HG03108 (cell line): ENCODE data around the gene MRPL14.
"Not testable (repeated sequence)": the region's sequence is repeated elsewhere in the genome, so short reads cannot be mapped to it uniquely, and the experiment has no call there.

ENCODE experiments used
- ATAC-seq: cut with Tn5 transposase; IDR thresholded peaks from one replicate; pipeline ENCODE4 v1.9.1; 2021; ENCODE audit warnings: moderate library complexity; ENCODE audit not compliant: unreplicated experiment

MRPL14 gene

DNA sequence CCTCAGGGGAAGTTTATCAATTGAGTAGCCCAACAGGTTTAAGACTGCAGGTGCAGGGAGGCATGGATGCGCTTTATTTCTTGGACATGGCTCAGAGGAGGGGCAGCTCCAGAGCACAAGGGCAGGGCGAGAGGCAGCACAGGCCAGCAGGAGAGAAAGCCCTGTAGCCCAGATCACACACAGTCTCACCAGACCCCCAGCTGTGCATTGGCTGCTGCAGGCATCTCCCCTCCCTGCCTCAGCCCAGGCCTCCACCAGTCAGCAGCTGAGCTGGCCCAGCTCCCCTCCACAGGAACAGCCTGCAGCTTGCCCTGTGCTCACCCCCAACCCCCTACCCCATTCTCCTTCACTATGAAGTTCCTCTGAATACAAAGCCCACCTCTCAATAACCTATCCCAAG lies 24.7 kb downstream of the MRPL14 start:
- no peak for ATAC-seq

DNA sequence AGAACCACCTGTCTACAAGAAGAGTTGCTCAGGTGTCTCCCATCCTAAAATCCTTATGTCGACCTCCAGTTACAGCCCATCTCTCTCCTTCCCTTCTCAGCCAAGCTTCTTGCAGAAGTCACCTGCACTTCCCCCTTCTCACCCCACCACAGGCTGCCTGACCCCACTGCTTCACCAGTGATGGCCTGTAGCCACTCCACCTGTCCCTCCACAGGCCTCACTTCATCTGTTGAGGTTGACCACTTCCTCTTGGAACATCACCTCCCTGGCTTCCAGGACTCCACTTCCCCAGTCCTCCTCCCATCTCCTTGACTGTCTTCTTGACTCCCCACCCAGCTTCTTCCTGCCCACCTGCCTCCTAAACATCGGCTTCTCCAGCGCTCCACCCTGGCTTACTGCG lies 25.4 kb downstream of the MRPL14 start:
- ATAC-seq: no peak

DNA sequence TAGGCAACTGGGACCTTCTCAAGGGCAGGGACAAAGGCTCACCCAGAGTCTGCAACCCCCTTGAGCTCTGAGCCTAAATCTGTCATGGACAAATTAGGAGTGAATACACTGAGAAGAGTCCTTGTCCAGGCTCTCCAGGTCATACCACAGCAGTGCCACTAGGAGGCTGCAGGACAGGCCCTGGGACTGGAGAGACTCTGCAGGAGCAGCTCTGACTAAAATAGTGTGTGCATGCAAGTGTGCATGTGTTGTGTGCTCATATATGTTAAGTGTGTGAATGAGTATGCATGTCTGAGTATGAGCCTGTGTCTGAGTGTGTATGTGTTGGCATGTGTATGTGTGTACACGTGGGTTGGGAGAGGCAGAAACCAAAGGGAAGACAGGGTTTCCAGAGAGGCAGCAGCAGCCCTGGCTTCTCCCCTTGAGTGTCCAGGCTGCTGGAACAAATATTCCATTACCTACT lies 27.1 kb downstream of the MRPL14 start:
- ATAC-seq: no peak

DNA sequence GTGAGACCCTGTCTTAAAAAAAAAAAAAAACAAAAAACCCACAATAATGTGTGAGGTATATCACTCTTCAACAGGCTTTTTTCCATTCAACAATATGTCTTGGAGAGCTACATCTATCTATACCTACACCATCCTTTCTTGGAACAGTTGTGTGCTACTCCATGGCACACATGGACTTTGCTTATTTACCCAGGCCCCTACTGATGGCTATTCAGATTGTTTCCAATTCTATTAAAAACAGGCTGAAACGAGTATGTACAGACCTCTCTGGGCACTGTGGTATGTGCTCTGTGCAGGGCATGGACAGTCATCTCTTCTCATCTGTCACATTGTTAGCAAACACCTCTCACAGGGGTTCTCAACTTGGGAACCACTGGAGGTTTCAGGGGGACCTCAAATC lies 28.1 kb downstream of the MRPL14 start:
- ATAC-seq: no peak

DNA sequence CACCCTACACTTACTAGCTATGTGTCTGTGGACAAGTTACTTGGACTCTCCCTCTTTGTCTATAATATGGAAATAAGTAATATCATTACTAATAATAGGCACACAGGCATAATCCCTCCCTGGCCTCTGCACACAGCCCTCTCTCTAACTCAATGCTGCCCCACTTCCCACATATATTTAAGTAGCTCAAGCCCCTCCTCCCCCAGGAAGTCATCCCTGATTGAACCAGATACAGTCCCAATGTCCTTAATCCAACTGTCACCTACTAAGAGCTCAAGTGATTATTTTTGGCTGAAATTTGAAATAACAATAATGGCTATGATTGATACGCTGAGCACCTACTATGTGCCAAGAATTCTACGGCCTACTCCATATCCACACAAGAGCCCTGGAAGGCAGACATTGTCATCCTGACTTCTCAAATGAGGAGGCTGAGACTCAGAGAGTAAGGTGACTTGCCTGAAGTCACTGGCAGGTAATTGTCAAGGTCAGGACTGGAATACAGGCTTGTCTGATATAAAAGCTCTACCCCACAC lies 29.4 kb downstream of the MRPL14 start:
- no peak for ATAC-seq

DNA sequence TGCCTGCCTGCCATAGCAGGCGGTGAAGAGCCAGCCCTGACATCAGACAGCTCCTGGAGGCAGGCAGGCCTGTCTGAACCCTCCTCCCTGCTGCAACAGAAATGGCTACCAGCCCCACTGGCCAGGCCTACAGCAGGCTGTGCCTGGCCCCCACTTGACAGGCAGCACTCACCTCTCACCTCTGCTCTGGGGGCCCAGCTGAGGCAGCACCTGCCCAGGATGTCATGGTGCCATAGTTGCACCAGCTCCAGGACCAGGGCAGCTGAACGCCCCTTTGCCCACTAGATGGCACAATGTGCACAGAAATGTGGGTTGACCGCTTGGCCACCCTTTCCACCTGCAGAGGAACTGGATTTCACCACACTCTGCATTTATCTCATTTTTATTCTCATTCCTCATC lies 30.6 kb downstream of the MRPL14 start:
- peak; percentile 48 for ATAC-seq

DNA sequence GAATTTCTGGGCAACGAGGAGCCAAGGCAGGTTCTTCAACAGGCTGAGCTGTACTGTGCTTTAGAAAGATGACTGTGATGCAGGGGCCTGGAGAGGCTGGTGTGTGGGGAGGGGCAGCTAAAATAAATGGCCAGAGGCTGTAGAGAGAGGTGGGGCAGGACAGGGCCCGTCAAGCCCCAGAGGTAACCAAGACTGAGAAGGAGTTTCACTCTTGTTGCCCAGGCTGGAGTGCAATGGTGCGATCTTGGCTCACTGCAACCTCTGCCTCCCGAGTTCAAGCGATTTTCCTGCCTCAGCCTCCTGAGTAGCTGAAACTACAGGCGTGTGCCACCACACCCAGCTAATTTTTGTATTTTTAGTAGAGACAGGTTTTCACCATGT lies 32.0 kb downstream of the MRPL14 start:
- ATAC-seq: not testable (repeated sequence)

DNA sequence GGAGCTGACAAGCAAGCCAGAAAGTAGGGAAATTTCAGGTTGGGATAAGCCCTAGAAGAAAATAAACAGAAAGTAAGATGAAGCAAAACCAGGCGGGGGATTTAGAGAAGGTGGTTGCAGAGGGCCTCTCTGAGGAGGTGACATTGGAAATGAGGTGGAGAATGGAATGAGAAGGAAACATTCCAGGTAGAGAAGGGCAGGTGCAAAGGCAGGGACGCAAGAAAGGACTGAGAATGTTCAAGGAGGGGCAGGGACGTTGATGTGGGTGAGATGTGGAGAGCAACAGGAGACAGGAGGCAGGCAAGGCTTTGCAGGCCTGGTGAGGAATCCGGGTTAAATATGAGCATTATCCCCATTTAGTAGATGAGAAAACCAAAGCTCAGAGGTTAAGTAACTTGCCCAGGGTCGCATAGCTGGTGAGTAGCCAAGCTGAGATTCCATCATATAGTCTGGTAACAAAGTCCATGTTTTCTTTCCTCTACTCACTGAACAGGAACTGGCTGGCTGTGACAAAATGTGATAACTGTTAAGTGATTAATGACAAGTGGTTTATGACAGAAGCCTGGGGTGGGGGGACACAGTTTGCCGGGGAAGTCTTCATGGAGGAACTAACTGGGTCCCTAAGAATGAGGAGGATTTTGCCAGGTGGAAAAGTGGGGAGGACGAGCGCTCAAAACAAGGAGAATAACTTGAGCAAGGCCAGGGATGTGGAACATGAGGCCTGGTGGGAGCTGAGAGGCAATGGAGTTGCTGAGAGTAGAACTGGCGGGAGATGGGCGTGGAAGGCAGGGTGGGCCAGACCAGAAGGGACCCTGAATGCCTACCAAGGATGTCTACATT lies 32.6 kb downstream of the MRPL14 start:
- no peak for ATAC-seq

DNA sequence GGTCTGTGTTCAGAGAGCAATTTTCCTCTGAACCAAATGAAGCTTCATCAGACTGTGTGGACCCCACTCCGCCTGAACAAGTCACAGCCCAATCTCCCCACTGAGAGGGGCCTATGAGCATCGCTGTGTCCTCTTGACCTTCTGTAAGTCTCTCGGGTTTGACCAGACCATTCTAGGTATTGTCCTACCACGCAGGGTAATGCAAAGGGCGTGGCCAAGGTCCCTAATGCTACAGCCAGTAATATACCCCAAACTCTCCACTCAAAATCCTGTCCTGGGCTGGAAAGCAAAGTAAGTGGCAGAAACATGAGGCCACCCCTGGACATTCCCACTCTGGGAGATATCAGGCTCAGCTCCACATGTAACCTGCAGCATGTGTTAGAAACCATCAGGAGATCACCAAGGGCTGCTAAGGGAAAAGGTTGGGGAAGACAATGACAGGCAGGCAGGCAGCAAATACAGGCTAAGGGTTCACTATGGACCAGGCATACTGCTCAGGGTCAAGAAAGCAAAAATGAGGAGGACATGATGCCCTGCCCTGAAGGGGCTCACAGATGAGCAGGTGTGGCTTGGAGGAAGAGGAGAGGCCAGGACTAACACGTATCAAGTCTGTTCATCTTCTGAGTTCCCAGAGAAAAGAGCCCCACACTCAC lies 33.4 kb downstream of the MRPL14 start:
- no peak for ATAC-seq

DNA sequence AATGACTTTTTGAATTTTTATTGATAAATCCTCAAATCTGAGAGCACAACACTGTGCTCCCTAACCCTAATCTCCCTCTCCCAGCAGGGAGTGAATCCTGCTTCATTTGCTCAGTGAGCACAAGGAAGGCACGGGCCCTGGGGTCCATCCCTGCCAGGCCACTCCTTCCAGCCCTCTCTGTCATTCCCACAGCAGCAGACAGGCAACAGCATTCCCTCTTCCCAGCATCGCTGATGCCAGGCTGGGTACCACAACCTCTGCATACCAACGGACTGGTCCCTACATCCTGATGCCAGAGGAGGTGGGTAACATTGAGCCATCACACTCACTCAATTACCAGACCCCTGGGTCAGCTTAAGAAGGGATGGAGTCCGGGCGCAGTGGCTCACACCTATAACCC lies 34.2 kb downstream of the MRPL14 start:
- no peak for ATAC-seq

DNA sequence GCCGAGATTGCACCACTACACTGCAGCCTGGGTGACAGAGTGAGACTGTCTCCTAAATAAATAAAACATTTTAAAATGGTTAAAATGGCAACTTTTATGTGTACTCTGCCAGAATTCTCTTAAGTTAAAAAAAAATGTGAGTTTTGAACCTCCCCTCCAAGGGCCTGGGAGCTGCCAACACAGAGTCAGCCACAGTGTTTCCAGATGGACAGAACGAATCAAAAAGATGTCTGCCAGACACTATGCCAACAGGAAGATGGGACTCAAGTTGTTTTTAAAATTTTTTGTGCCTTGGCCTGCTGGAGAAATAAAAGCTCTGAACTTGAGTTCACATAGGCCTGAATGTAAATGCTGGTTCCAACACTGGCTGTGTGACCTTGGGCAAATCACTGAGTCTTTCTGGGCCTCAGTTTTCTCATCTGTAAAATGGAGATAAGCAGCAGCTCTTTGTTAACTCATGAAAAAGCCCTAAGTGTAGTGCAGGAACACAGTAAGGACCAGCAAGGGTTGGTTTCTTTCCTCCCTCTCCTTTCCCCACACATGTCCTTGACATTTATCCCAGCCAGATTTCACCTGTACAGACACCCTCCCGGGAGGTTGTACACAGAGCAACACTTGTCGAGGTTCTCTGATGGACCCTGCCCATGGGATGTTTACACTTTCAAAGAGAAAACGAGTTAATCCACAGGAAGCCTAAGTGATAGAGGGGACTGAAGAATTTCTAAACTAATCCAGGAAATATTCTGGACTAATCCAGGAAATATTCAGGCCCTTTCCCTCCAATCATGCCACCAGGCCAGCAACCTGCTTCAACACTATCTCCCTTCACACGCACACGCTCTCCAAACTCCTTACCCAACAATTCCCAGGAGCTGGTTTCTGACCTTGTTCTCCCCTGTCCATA lies 35.0 kb downstream of the MRPL14 start:
- no peak for ATAC-seq

DNA sequence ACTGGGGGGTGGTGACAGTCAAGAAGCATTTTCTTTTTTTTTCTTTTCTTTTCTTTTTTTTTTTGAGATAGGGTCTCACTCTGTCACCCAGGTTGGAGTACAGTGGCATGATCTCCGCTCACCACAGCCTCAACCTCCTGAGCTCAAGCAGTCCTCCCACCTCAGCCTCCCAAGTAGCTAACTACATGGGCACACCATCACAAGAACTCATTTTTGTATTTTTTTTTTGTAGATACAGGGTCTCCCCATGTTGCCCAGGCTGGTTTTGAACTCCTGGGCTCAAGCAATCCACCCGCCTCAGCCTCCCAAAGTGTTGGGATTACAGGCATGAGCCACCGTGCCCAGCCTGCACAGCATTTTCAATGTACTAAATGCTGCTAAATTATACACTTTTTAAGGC lies 35.9 kb downstream of the MRPL14 start:
- ATAC-seq: not testable (repeated sequence)

DNA sequence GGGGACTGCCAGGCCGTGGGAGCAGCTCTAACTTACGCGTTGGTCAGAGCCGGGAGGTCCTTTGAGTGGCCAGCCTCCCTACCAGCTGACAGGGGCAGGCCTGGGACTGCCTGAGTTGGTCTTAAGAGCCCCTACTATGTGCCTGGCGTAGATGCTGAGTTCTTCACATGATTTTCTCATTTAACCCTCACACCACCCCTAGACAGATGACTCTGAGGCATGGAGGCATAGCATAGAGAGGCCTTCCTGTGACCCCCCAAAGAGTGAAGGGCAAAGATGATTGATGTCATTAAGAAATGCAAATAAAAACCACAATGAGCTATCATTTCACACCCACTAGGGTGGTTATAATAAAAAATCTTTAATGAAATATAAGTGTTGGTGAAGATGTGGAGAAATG lies 36.8 kb downstream of the MRPL14 start:
- no peak for ATAC-seq

DNA sequence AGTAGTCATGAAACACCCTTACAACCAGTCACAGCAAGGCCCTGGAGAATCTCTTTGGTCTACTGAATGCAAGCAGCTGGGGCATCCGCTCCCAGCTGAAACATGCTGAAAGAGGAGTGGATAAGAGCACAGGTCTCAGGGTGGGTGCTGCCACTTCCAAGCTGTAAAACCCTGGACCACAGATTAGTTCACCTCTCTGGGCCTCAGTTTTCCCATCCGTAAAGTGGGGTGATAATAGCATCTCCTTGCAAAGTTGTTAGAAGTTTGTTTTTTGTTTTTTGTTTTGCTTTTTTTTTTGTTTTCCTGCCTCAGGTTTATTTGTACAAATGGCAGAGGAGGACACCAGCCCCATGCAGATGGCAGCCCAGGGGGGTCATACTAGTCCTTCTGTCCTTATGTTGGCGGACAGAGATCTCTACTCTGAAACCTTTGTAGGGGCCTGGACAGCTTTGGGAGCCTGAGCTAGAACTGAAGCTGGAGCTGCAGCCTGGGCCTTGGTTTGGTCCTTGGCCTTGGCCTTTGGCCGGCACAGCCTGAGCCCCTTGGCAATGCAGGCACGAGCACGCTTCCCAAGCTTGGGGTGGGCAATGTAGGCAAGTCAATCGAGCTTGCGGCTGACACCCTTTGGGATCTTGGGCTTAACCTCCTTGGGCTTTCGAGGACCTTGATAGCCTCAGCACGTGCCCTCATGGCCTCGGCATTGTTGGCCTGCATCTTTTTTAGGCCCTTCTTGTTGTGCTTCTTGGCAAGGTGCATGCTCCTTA lies 38.2 kb downstream of the MRPL14 start:
- no peak for ATAC-seq

DNA sequence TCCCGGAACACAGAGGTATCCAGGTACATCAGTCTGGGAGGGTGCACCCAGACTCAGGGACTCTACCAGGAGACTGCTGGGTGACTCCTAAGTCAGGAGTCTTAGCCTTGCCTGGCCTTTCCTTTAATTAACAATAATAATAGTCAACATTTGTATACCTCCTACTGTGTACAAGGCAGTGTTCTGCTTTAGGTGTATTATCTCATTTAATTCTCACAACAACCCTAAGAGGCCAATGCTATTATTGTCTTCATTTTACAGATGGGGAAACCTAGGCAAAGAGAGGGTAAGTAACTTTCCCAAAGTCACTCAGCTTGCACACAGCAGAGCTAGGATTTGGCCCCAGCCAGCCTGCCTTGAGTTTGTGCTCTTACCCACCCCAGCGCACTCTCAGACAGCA lies 39.6 kb downstream of the MRPL14 start:
- no peak for ATAC-seq

DNA sequence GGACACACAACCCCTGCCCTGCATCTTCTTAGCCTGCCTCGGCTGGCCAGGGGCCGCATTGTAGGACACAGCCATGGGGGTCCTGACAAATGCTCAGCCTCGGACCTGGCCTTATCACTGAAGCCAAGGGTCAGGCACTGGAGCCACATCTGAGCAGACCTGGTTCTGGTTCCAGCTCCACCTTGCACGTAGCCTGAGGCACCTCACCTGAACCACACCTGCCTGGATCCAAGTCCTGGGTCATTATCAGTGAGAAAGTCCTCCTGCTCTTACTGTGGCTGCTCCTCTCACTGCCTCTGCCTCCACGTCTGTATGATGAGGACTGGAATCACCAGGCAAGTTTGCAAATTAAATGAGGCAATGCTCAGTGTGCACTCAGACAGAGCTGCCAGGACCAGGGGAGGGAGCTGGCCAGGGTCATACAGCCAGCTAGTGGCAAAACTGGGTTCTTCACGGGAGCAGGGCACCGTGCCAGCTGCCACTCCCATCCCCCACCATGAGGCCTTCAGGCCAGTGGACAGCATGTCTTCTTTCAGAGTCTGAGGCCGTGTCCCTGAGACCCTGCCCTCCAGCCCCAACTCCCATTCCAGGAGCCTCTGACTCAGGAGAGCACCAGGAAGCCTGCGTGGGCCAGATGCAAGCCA lies 40.2 kb downstream of the MRPL14 start:
- no peak for ATAC-seq

DNA sequence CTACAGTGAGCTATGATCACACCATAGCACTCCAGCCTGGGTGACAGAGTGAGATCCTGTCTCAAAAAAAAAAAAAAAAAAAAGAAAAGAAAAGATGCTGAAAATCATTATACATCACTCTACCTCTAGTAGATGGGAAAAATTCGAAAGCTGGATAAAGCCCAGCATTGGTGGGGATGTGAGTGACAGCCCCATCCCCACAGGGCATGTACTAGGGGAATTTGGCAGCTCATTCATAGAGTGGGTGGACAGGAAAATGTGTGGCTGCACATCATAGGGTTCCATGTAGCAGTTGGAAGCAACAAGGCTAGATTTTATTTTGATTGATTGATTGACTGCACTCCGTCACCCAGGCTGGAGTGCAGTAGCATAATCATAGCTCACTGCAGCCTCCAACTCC lies 42.0 kb downstream of the MRPL14 start:
- no peak for ATAC-seq

DNA sequence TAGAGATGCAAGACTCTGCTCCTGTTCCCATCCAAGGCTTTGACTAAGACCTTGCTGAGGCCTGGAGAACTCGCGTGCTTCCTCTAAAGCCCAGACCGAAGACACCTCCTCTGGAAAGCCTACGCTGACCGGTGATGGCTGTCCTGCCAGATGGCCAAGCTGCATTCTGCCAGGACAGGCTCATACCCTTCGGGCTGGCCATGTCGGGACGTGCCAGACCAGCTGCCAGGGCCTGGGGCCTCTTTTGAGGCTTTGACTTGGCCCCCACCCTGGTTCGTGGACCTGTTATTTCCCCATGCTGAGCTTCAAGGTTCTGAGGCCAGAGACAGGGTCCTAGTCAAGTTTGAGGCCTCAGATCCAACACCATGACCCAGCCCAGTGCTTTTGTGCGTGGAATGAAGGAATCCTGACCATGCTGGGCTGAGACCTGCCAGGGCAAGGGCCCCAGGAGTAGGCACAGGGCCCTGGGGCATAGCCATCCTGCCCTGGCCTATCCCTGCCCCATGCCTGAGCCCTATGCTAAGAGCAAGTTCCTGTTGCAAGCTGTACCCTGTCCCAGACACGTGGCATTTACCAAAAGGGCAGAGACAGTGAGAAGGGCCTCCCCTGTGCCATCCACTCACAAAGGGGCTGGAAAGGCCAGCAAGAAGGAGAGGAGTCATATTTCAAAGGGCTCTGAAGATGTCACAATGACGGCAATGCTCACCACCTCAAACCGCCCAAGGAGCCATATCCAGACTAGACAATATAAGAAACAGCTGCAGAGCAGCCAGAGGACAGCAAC lies 42.8 kb downstream of the MRPL14 start:
- no peak for ATAC-seq

DNA sequence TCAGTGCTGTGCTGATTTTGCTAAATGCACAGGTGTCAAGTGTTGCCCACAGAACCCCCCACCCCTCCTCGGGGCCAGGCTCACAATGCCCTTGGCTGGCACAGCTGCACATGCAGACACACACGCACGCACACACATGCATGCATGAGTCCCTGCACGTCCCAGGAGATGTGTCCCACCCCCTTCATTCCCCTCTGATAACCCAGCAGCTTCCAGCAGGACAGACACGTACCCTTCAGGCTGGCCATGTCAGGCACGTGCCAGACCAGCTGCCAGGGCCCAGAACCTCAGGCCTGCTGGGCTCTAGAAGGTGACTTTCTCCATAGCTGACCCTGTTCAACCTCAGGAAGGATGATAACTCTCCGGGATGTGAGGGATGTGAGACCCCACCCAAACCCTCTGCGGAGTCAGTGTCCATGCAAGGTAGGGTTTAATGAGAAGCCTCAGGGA lies 44.4 kb downstream of the MRPL14 start:
- no peak for ATAC-seq
